HEK293 (cell line): ENCODE measurements around the gene OR52I2.
A peak's percentile ranks its signal among the peaks of the same experiment; 100 is the strongest.

ENCODE experiments used
- CTCF ChIA-PET: fragments of 350-600 bp; formaldehyde crosslinking; extraction: SDS; loops from one replicate; lab custom pipeline; 2021; ENCODE audit warnings: antibody characterized with exemption; lab: Yijun Ruan, JAX
- POLR2A ChIA-PET: fragments of 300-600 bp; formaldehyde crosslinking; extraction: SDS; loops from one replicate; lab custom pipeline; 2020; ENCODE audit warnings: antibody characterized with exemption, inconsistent platforms; lab: Yijun Ruan, JAX
- H3K27ac ChIP-seq: fragments of 200-500 bp; sonication (Bioruptor generic); 2 replicates; pipeline ENCODE4 v1.5.1; 2014; ENCODE audit warnings: low read depth, low read length, control low read depth, inconsistent platforms; ENCODE audit errors: extremely low read depth
- H3K36me3 ChIP-seq, 2 experiments: fragments of 200-500 bp in 1 of 2; sonication (Bioruptor generic) in 1 of 2; 1 replicate in 1 of 2; 2 replicates in 1 of 2; pipeline ENCODE4 v1.5.1; 2014 to 2017; ENCODE audit warnings: inconsistent platforms in 2 of 2, low read length in 2 of 2; ENCODE audit not compliant: control insufficient read depth in 2 of 2, insufficient read depth in 1 of 2
- H3K4me1 ChIP-seq: fragments of 200-500 bp; sonication (Bioruptor generic); 2 replicates; pipeline ENCODE4 v1.5.1; 2014; ENCODE audit warnings: mild to moderate bottlenecking, low read length, inconsistent platforms; ENCODE audit not compliant: control insufficient read depth, insufficient read depth
- H3K4me3 ChIP-seq: 2 replicates; pipeline ENCODE4 v1.5.1; 2011; ENCODE audit warnings: low read depth, mild to moderate bottlenecking, control low read depth, low read length, moderate library complexity
- H3K9me3 ChIP-seq: fragments of 200-500 bp; sonication (Bioruptor generic); 2 replicates; pipeline ENCODE4 v1.5.1; 2014; ENCODE audit warnings: low read depth, low read length, inconsistent platforms; ENCODE audit not compliant: control insufficient read depth, insufficient read depth
- OSR2 ChIP-seq: fragments of 450-650 bp; formaldehyde crosslinking; IDR thresholded peaks from 2 replicates; pipeline ENCODE4 v1.5.1; 2016; ENCODE audit warnings: missing biosample characterization, missing genetic modification characterization
- PRDM1 ChIP-seq: fragments of 450-650 bp; formaldehyde crosslinking; IDR thresholded peaks from 2 replicates; pipeline ENCODE4; 2016; ENCODE audit warnings: missing biosample characterization, missing genetic modification characterization
- PRDM4 ChIP-seq: fragments of 450-650 bp; formaldehyde crosslinking; IDR thresholded peaks from 2 replicates; pipeline ENCODE4 v1.5.1; 2017; ENCODE audit warnings: missing biosample characterization, missing genetic modification characterization
- PRDM6 ChIP-seq: fragments of 450-650 bp; formaldehyde crosslinking; IDR thresholded peaks from 2 replicates; pipeline ENCODE4 v1.5.1; 2017; ENCODE audit warnings: missing biosample characterization, missing genetic modification characterization
- ZBTB10 ChIP-seq: fragments of 450-650 bp; formaldehyde crosslinking; IDR thresholded peaks from 2 replicates; pipeline ENCODE4 v1.5.1; 2016; ENCODE audit warnings: missing biosample characterization, missing genetic modification characterization
- ZBTB48 ChIP-seq: fragments of 450-650 bp; formaldehyde crosslinking; IDR thresholded peaks from 2 replicates; pipeline ENCODE4 v1.5.1; 2016; ENCODE audit warnings: missing biosample characterization, missing genetic modification characterization
- ZFP69B ChIP-seq: fragments of 450-650 bp; formaldehyde crosslinking; IDR thresholded peaks from 2 replicates; pipeline ENCODE4 v1.5.1; 2016; ENCODE audit warnings: missing biosample characterization, missing genetic modification characterization
- ZNF114 ChIP-seq: fragments of 450-650 bp; formaldehyde crosslinking; IDR thresholded peaks from 2 replicates; pipeline ENCODE4 v1.5.0; 2017; ENCODE audit warnings: missing biosample characterization, missing genetic modification characterization
- ZNF16 ChIP-seq: fragments of 450-650 bp; formaldehyde crosslinking; IDR thresholded peaks from 2 replicates; pipeline ENCODE4 v1.5.1; 2016; ENCODE audit warnings: low read depth, missing biosample characterization, missing genetic modification characterization
- ZNF169 ChIP-seq: fragments of 450-650 bp; formaldehyde crosslinking; IDR thresholded peaks from 2 replicates; pipeline ENCODE4 v1.5.1; 2016; ENCODE audit warnings: missing biosample characterization, missing genetic modification characterization
- ZNF214 ChIP-seq: fragments of 450-650 bp; formaldehyde crosslinking; IDR thresholded peaks from 2 replicates; pipeline ENCODE4 v1.5.1; 2017; ENCODE audit warnings: missing biosample characterization, mild to moderate bottlenecking, missing genetic modification characterization, borderline replicate concordance
- ZNF248 ChIP-seq: fragments of 450-650 bp; formaldehyde crosslinking; IDR thresholded peaks from 2 replicates; pipeline ENCODE4 v1.5.1; 2017; ENCODE audit warnings: missing biosample characterization, missing genetic modification characterization
- ZNF292 ChIP-seq: fragments of 450-650 bp; formaldehyde crosslinking; IDR thresholded peaks from 2 replicates; pipeline ENCODE4 v1.5.1; 2016; ENCODE audit warnings: low read depth, missing biosample characterization, missing genetic modification characterization, borderline replicate concordance
- ZNF423 ChIP-seq: fragments of 450-650 bp; formaldehyde crosslinking; IDR thresholded peaks from 2 replicates; pipeline ENCODE4 v1.5.1; 2016; ENCODE audit warnings: missing biosample characterization, missing genetic modification characterization
- ZNF473 ChIP-seq: fragments of 450-650 bp; formaldehyde crosslinking; IDR thresholded peaks from 2 replicates; pipeline ENCODE4 v1.5.1; 2017; ENCODE audit warnings: missing biosample characterization, missing genetic modification characterization
- ZNF549 ChIP-seq: fragments of 450-650 bp; IDR thresholded peaks from 2 replicates; pipeline ENCODE4 v1.5.1; 2018; ENCODE audit warnings: missing biosample characterization, missing genetic modification characterization, mild to moderate bottlenecking, inconsistent platforms, moderate library complexity
- ZNF621 ChIP-seq: fragments of 450-650 bp; formaldehyde crosslinking; IDR thresholded peaks from 2 replicates; pipeline ENCODE4 v1.5.1; 2017; ENCODE audit warnings: missing biosample characterization, missing genetic modification characterization
- ZSCAN16 ChIP-seq: fragments of 450-650 bp; formaldehyde crosslinking; IDR thresholded peaks from 2 replicates; pipeline ENCODE4 v1.5.1; 2016; ENCODE audit warnings: missing biosample characterization, missing genetic modification characterization

OR52I2 gene

GRCh38 chr11:4589017-4589416 lies 7.5 kb downstream of the OR52I2 start (continued):
- TF ChIP-seq ZBTB10 (no peak), PRDM6 (tag by site-specific recombination) (no peak)

- H3K9me3 ChIP-seq = no peaks in the 10 kb centered on the region
- POLR2A ChIA-PET = no interaction called here
- peaks cover 0 to 12% of the 10 kb centered on the region in 2 experiments; a peak in 1 of 3 replicates for H3K36me3 ChIP-seq
- CTCF ChIA-PET = interaction anchor here (0.9 kb wide), 1 partner anchor 407 kb away, joined by 3 read pairs; no protein-coding TSS in a partner anchor
- no peak within 1 kb of the TSS for H3K27ac ChIP-seq
- no peak within 1 kb of the TSS for H3K4me3 ChIP-seq
- no peak for TF ChIP-seq PRDM1 (tag by site-specific recombination)
- TF ChIP-seq ZNF169 (tag by site-specific recombination) = no peak
- H3K4me1 ChIP-seq = no peaks in the 10 kb centered on the region
Observed at GRCh38 chr11:4593739-4594138, 12.2 kb downstream of the OR52I2 start, which contains the start of gene OR52I1. Gene OR52I1 (plus strand): TSS chr11:4594039. CDS start chr11:4594039, 0 bp downstream.

GRCh38 chr11:4605057-4605456 lies 23.5 kb downstream of the OR52I2 start:
- H3K36me3 ChIP-seq = peaks cover 0 to 55% of the 10 kb centered on the region in 2 experiments; a peak in 1 of 3 replicates
- TF ChIP-seq ZNF248 = no peak
- TF ChIP-seq ZNF473 (tag by site-specific recombination) = no peak
- TF ChIP-seq PRDM4 = no peak
- no peak for TF ChIP-seq ZNF292 (tag by site-specific recombination)
- TF ChIP-seq, all 188 proteins: peak for 0
- ChIA-PET POLR2A (no interaction called here), CTCF (interaction anchor here (4.0 kb wide), 1 partner anchor 418 kb away, joined by 12 read pairs; no protein-coding TSS in a partner anchor)
- 0 out of 2 replicates have a peak, but pooled peaks cover 3% of the 10 kb centered on the region for H3K4me1 ChIP-seq
- H3K27ac ChIP-seq = no peak overlapping the region
- H3K9me3 ChIP-seq = no peaks in the 10 kb centered on the region
- no peak overlapping the region for H3K4me3 ChIP-seq

- Histone ChIP-seq H3K9me3 (no peaks in the 10 kb centered on the region), H3K4me1 (0 out of 2 replicates have a peak, but pooled peaks cover 3% of the 10 kb centered on the region), H3K36me3 (peaks cover 0 to 42% of the 10 kb centered on the region in 2 experiments; a peak in 1 of 3 replicates), H3K4me3 (no peak overlapping the region), H3K27ac (no peak overlapping the region; the same call in 1 of the 2 replicates)
- CTCF ChIA-PET = interaction anchor here (0.6 to 4.0 kb wide), 6 partner anchors 14 to 424 kb away, joined by 4 to 12 read pairs (median 4); no protein-coding TSS in a partner anchor
- POLR2A ChIA-PET = no interaction called here
- no peak for TF ChIP-seq ZNF16 (tag by site-specific recombination)
- TF ChIP-seq ZNF423 = no peak
- no peak for TF ChIP-seq ZNF214 (tag by site-specific recombination)
- TF ChIP-seq ZNF114 (tag by site-specific recombination) = no peak
- no peak for TF ChIP-seq ZFP69B (tag by site-specific recombination)
- TF ChIP-seq OSR2 (tag by site-specific recombination) = 0 out of 2 replicates have a peak, but pooled peaks have one; percentile 10
- 0 out of 2 replicates have a peak, but pooled peaks have one; percentile 18 for TF ChIP-seq ZNF549
- TF ChIP-seq PRDM6 (tag by site-specific recombination) = peak; percentile 65
- no peak for TF ChIP-seq ZSCAN16
- no peak for TF ChIP-seq ZNF621
- no peak for TF ChIP-seq ZBTB48 (tag by site-specific recombination)
Observed at GRCh38 chr11:4606231-4607015, 24.9 kb downstream of the OR52I2 start.
